GM18517 (cell line): Measurements from ENCODE around the gene MYO1H.

Experiments
- ATAC-seq: cut with Tn5 transposase; IDR thresholded peaks from one replicate; pipeline ENCODE4 v1.9.1; 2021; ENCODE audit warnings: mild to moderate bottlenecking, moderate library complexity; ENCODE audit not compliant: unreplicated experiment

The MYO1H gene

GRCh38 chr12:109447482-109447881 lies 99.8 kb downstream of the MYO1H start:
- no peak for ATAC-seq

GRCh38 chr12:109448272-109448671 lies 100.6 kb downstream of the MYO1H start:
- no peak for ATAC-seq

GRCh38 chr12:109448707-109449390 lies 101.1 kb downstream of the MYO1H start:
- no peak for ATAC-seq

- ATAC-seq: no peak
Observed at GRCh38 chr12:109449845-109450532, 102.3 kb downstream of the MYO1H start.

- ATAC-seq: no peak
Observed at GRCh38 chr12:109450980-109451379, 103.3 kb downstream of the MYO1H start.

GRCh38 chr12:109451400-109451799 lies 103.7 kb downstream of the MYO1H start:
- ATAC-seq: no peak

GRCh38 chr12:109452489-109452888 lies 104.8 kb downstream of the MYO1H start:
- no peak for ATAC-seq

GRCh38 chr12:109455706-109456105 lies 108.0 kb downstream of the MYO1H start:
- ATAC-seq: no peak

GRCh38 chr12:109458086-109458485 lies 110.4 kb downstream of the MYO1H start:
- no peak for ATAC-seq

- no peak for ATAC-seq
Observed at GRCh38 chr12:109458771-109459208, 111.1 kb downstream of the MYO1H start.

GRCh38 chr12:109459247-109459646 lies 111.5 kb downstream of the MYO1H start:
- no peak for ATAC-seq

- no peak for ATAC-seq
Observed at GRCh38 chr12:109460538-109460937, 112.8 kb downstream of the MYO1H start.

- ATAC-seq: no peak
Observed at GRCh38 chr12:109461049-109461845, 113.5 kb downstream of the MYO1H start.

- no peak for ATAC-seq
Observed at GRCh38 chr12:109461846-109462756, 114.4 kb downstream of the MYO1H start.

GRCh38 chr12:109462868-109463692 lies 115.4 kb downstream of the MYO1H start:
- ATAC-seq: no peak

GRCh38 chr12:109463756-109464155 lies 116.1 kb downstream of the MYO1H start:
- ATAC-seq: no peak

GRCh38 chr12:109464642-109465351 lies 117.1 kb downstream of the MYO1H start:
- ATAC-seq: no peak

GRCh38 chr12:109466305-109466704 lies 118.6 kb downstream of the MYO1H start:
- ATAC-seq: no peak

- no peak for ATAC-seq
Observed at GRCh38 chr12:109466821-109467220, 119.1 kb downstream of the MYO1H start.
